Fibroblast of villous mesenchyme (primary cell): ENCODE data around the gene MAPT. TPM values are rescaled to one million over a fixed set of nuclear protein-coding genes. Genes with fewer than 3 reads are reported as not detected.

Experiments used
- DNase-seq: peaks from one replicate; pipeline ENCODE4 v3.0.0-alpha.2; 2010; ENCODE audit warnings: low read depth
- H3K4me3 ChIP-seq: 2 replicates; pipeline ENCODE4 v1.5.1; 2011; ENCODE audit warnings: low read depth, mild to moderate bottlenecking, low read length
- CTCF ChIP-seq: IDR thresholded peaks from 2 replicates; pipeline ENCODE4 v1.5.1; 2012; ENCODE audit warnings: low read depth, mild to moderate bottlenecking, low read length; ENCODE audit not compliant: insufficient read depth
- total RNA-seq: library from RNA; depleted of rRNA; stranded (reverse); fragments of >200 nt; gene quantifications from 2 replicates; pipeline ENCODE4 v1.2.3, GENCODE V29; 2012

The MAPT gene
- total RNA-seq, 1 donor, result not detected

GRCh38 chr17:45984368-45984767 lies 90.0 kb downstream of the MAPT start:
- TF ChIP-seq CTCF, result no peak
- DNase-seq, result no peak
- no peak overlapping the region for H3K4me3 ChIP-seq

- TF ChIP-seq CTCF, result no peak
- H3K4me3 ChIP-seq, result no peak overlapping the region
- DNase-seq, result no peak
These were observed 91.1 kb downstream of the MAPT start for GRCh38 chr17:45985447-45985846.

GRCh38 chr17:45986056-45986455 lies 91.7 kb downstream of the MAPT start:
- no peak for DNase-seq
- no peak for TF ChIP-seq CTCF
- no peak overlapping the region for H3K4me3 ChIP-seq

GRCh38 chr17:45987706-45988105 lies 93.4 kb downstream of the MAPT start:
- no peak for DNase-seq
- no peak for TF ChIP-seq CTCF
- H3K4me3 ChIP-seq, result no peak overlapping the region

GRCh38 chr17:45989759-45990158 lies 95.4 kb downstream of the MAPT start:
- no peak for DNase-seq
- TF ChIP-seq CTCF, result no peak
- H3K4me3 ChIP-seq, result no peak overlapping the region

- H3K4me3 ChIP-seq, result no peak overlapping the region
- TF ChIP-seq CTCF, result no peak
- DNase-seq, result no peak
These were observed 96.5 kb downstream of the MAPT start for GRCh38 chr17:45990886-45991285.

GRCh38 chr17:45991341-45991740 lies 97.0 kb downstream of the MAPT start:
- no peak for DNase-seq
- no peak overlapping the region for H3K4me3 ChIP-seq
- TF ChIP-seq CTCF, result no peak
